ENCODE measurements around the gene BTBD6.
A peak's percentile ranks its signal among the peaks of the same experiment; 100 is the strongest.

Gene BTBD6

DNA sequence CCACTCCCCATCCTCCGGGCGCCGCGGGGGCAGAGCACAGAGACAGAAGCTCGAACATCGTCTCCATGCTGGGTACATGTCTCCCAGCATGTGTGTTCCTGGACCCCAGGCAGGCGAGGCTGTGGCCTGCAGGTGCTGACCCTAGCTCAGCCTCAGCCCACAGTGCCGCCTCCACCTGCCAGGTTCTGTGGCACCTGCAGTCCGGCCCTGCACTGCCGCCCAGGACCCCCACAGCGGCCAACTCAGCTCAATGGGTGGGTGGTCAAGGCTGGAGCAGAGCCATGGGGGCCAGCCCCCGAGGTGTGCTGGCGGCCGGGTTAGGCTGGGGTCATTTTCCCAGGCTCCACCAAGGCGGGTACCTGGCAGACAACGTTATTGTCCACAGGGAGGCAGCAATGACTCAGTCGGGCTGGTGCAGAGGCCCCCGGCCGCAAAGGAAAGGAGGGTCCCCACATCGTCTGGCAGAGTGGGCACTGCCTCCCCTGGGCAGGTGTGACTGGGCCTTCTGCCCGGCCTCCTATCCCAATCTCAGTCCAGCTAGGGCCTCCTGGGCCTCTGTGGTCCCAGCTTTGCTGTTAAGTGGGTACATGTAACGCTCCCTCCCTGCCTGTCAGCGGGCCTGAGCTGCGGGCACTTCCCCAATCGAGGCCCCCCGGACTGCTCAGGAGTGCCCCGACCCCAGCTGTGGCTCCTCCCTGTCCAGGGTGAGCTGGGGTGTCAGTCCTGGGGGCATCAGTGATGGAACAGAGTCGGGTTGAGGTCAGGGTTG, 47.0 kb upstream of the BTBD6 start:
- DNase-seq (ENCODE audit: low read depth) = no peak
- H3K4me3 ChIP-seq (ENCODE audit: low read depth, low read length) = no peak overlapping the region
- TF ChIP-seq, protein P1, sequence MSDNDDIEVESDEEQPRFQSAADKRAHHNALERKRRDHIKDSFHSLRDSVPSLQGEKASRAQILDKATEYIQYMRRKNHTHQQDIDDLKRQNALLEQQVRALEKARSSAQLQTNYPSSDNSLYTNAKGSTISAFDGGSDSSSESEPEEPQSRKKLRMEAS (IDR thresholded peaks at IDR 0.05; ENCODE audit: low read depth, low read length) = no peak
- TF ChIP-seq, protein P2, sequence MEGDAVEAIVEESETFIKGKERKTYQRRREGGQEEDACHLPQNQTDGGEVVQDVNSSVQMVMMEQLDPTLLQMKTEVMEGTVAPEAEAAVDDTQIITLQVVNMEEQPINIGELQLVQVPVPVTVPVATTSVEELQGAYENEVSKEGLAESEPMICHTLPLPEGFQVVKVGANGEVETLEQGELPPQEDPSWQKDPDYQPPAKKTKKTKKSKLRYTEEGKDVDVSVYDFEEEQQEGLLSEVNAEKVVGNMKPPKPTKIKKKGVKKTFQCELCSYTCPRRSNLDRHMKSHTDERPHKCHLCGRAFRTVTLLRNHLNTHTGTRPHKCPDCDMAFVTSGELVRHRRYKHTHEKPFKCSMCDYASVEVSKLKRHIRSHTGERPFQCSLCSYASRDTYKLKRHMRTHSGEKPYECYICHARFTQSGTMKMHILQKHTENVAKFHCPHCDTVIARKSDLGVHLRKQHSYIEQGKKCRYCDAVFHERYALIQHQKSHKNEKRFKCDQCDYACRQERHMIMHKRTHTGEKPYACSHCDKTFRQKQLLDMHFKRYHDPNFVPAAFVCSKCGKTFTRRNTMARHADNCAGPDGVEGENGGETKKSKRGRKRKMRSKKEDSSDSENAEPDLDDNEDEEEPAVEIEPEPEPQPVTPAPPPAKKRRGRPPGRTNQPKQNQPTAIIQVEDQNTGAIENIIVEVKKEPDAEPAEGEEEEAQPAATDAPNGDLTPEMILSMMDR (IDR thresholded peaks at IDR 0.05; ENCODE audit: low read depth, low read length) = peak; percentile 23
- TF ChIP-seq MYC (IDR thresholded peaks at IDR 0.05; ENCODE audit: low read depth, low read length) (no peak), POLR2A (IDR thresholded peaks at IDR 0.05; ENCODE audit: extremely low read depth, insufficient read length) (peak; percentile 2)

DNA sequence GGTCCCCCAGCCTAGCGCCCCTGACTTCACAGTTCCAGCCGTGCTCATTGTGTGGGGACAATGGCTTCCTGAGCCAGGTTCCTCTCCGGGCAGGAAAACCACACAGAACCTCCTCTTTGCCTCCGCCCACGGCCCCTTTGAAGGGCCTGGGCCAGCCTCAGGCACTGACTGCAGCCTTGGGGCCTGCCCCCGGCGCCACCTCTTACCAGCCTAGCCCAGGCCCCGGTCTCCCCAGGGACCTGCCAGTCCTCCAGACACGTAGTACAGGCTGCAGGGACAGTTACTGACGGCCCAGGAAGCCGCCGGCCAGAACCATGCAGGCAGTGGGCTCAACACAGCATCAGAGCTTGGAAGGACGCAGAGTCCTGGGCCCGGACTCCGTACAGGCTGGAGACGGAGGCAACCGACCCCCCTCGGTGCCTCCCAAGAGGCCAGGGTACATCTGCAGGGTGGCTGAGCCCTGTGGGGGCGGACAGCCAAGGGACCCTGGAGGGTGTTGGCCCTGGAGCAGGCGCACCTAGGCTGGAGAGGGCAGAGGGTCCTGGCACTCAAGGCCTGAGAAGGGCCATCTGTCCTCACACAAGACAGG, 46.3 kb upstream of the BTBD6 start:
- TF ChIP-seq POLR2A (IDR thresholded peaks at IDR 0.05; ENCODE audit: extremely low read depth, insufficient read length) (peak; percentile 10), MYC (IDR thresholded peaks at IDR 0.05; ENCODE audit: low read depth, low read length) (0 out of 2 replicates have a peak, but pooled peaks have one; percentile 38)
- TF ChIP-seq, protein P1 (IDR thresholded peaks at IDR 0.05; ENCODE audit: low read depth, low read length) = peak; percentile 31; the same call in 1 of the 2 replicates
- TF ChIP-seq, protein P2 (IDR thresholded peaks at IDR 0.05; ENCODE audit: low read depth, low read length) = no peak
- H3K4me3 ChIP-seq (ENCODE audit: low read depth, low read length) = no peak overlapping the region
- peak; percentile 93 for DNase-seq (ENCODE audit: low read depth)

DNA sequence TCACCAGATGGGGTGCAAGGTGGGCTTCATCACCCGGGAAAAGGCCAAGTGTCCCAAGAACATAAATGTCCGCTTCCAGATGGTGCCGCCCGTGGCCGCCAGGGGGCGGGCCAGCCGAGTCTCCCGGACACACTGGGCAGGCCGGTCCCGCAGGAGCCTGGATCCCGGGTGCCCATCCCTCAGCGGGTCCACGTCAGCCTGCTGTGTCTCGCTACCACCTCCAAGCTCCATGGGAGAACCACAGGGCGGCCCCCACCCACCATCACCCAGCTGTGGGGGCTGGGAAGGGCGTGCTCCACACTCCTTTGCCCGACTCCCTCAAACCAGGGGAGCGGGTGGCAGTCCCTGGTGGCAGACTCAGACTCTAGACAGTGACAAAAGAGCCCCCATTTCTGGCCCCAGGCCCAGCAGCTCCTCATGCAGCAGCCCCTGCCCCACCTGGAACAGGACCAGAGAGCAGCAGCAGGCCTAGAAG, 45.2 kb upstream of the BTBD6 start:
- no peak overlapping the region for H3K4me3 ChIP-seq (ENCODE audit: low read depth, low read length)
- TF ChIP-seq, protein P2 (IDR thresholded peaks at IDR 0.05; ENCODE audit: low read depth, low read length) = peak; percentile 80
- no peak for TF ChIP-seq POLR2A (IDR thresholded peaks at IDR 0.05; ENCODE audit: extremely low read depth, insufficient read length)
- DNase-seq (ENCODE audit: low read depth) = peak; percentile 60

DNA sequence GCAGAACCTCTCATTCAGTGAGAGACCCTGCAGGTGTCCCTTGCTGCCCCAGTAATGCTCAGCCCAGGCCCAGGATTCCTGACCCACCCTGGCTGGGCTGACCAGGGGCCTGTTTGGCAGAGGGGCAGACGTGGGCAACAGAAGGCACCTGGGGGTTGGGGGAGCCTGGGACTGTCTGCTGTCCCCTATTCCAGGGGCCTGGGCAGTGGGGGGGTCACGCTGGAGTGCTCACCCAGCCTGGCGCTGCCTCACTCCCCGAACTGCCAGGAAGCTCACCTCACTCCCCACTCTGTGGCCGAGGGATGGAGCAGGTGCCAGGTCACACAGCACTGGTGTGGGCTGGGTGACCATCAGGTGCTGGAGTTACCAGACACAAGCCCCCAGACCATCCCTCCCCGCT, 44.6 kb upstream of the BTBD6 start:
- H3K4me3 ChIP-seq (ENCODE audit: low read depth, low read length) = no peak overlapping the region
- no peak for DNase-seq (ENCODE audit: low read depth)

DNA sequence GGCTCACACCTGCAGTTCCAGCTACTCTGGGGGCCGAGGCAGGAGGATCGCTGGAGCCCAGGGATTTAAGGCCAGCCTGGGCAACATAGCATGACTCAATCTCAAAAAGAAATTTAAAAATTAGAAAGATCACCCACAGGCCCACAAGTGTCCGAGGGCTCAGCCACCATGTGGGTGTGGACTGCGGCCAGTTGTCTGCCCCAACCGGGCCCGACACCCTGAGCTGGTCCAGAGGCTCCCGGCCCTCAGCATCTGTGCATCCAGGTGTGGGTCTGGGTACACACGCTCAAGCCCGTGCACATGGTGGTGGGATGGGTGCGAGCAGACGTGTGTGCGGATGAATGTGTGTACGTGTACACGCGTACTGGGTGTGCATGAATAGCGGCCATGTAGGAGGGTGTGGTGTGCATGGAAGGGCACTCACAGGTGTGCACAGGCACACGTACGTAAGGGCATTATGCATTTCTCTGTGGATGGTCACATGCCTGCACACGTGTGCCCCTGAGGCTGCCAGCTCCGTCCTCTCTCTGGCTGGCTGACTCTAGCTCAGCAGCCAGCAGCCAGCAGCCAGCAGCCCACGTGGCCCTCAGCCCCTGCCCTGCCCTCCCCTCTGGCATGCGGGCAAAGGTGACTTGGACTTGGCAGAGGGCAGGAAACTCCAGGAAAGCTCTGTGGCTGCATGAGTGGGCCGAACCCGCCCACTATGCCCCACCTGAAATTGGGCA, 44.0 kb upstream of the BTBD6 start:
- DNase-seq (ENCODE audit: low read depth) = no peak
- no peak overlapping the region for H3K4me3 ChIP-seq (ENCODE audit: low read depth, low read length)
- TF ChIP-seq, protein P1 (IDR thresholded peaks at IDR 0.05; ENCODE audit: low read depth, low read length) = no peak
- TF ChIP-seq POLR2A (IDR thresholded peaks at IDR 0.05; ENCODE audit: extremely low read depth, insufficient read length) (no peak), MYC (IDR thresholded peaks at IDR 0.05; ENCODE audit: low read depth, low read length) (no peak)
- TF ChIP-seq, protein P2 (IDR thresholded peaks at IDR 0.05; ENCODE audit: low read depth, low read length) = no peak

More for the DNA sequence above, 44.6 kb upstream of the BTBD6 start:
- TF ChIP-seq POLR2A (IDR thresholded peaks at IDR 0.05; ENCODE audit: extremely low read depth, insufficient read length) (no peak), MYC (IDR thresholded peaks at IDR 0.05; ENCODE audit: low read depth, low read length) (no peak)
- TF ChIP-seq, protein P1 (IDR thresholded peaks at IDR 0.05; ENCODE audit: low read depth, low read length) = no peak
- TF ChIP-seq, protein P2 (IDR thresholded peaks at IDR 0.05; ENCODE audit: low read depth, low read length) = no peak

All from NB4 (cell line).